ENCODE results near the gene C1QTNF2.

Gene C1QTNF2

DNA sequence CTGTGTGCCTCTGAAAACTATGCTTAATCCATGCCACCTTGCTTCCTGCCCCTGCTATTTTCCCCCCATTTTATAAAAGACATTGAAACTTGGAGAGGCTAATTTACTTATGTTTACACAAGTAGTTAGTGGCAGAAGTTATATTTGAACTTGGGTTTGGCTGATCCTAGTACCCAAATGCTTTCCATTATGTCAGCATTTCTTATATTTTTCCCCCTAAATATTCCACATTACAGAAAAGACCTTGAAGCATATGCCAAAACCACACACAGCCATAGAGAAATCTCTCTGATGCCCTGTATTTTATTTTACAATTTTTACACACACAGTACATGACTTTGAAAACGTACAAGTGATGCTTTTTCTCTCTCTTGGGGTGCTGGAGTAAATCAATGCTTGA is 11.2 kb downstream of the C1QTNF2 start:
- Histone ChIP-seq H3K27me3 (ENCODE audit: insufficient read depth, low read length, poor library complexity, severe bottlenecking) (no peaks in the 10 kb centered on the region), H3K9me2 (replicated peaks; ENCODE audit: low read depth, low read length) (no peaks in the 10 kb centered on the region), H3K36me3 (ENCODE audit: insufficient read depth, low read length) (no peaks in the 10 kb centered on the region), H3F3A (ENCODE audit: low read depth) (no peaks in the 10 kb centered on the region), H3K79me2 (ENCODE audit: insufficient read depth, low read length) (no peaks in the 10 kb centered on the region), H3K9ac (ENCODE audit: low read depth, low read length, poor library complexity, severe bottlenecking) (no peak overlapping the region), H3K9me3 (ENCODE audit: insufficient read depth, low read depth, low read length) (no peaks in the 10 kb centered on the region), H3K4me2 (ENCODE audit: low read depth, low read length, poor library complexity, severe bottlenecking) (no peak overlapping the region), H3K4me3 (ENCODE audit: low read length, poor library complexity, severe bottlenecking) (no peak overlapping the region), H3K4me1 (ENCODE audit: insufficient read depth, low read length, poor library complexity, severe bottlenecking) (no peaks in the 10 kb centered on the region), H4K20me1 (ENCODE audit: insufficient read depth, low read length, poor library complexity, severe bottlenecking) (no peaks in the 10 kb centered on the region), H2AFZ (ENCODE audit: low read length) (no peak overlapping the region)
- TF ChIP-seq, protein P1, sequence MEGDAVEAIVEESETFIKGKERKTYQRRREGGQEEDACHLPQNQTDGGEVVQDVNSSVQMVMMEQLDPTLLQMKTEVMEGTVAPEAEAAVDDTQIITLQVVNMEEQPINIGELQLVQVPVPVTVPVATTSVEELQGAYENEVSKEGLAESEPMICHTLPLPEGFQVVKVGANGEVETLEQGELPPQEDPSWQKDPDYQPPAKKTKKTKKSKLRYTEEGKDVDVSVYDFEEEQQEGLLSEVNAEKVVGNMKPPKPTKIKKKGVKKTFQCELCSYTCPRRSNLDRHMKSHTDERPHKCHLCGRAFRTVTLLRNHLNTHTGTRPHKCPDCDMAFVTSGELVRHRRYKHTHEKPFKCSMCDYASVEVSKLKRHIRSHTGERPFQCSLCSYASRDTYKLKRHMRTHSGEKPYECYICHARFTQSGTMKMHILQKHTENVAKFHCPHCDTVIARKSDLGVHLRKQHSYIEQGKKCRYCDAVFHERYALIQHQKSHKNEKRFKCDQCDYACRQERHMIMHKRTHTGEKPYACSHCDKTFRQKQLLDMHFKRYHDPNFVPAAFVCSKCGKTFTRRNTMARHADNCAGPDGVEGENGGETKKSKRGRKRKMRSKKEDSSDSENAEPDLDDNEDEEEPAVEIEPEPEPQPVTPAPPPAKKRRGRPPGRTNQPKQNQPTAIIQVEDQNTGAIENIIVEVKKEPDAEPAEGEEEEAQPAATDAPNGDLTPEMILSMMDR (conservative IDR thresholded peaks at IDR 0.05; ENCODE audit: low read length) = no peak
- no peak for TF ChIP-seq EZH2phosphoT487 (IDR thresholded peaks at IDR 0.05; ENCODE audit: borderline replicate concordance)

DNA sequence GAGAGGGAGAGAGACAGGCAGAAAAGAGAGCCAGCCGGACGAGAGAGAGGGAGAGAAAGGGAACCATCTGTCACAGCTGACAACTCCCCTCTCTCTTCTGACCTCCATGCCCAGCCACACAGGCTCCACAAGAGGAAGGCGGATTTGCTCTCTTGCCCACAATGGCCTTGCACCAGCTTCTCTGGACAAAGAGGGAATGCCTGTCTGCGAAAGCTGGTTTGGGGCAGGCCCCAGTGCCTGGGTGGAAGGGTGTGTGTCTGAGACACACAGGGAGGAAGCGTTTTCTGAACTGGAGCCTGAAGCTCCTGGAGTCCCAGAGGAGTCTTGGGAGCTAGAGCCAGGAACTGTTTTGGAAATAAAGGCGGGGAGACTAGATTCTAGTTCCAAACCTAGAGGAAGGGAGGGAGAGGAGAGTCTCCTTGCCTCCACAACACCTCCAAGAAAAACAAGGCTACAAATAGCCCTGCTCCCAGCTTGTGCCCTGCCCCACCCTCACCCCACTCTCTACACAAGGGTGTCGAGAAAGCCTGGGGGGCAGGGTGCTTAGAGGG is 12.5 kb downstream of the C1QTNF2 start:
- no peak overlapping the region for H2AFZ ChIP-seq (ENCODE audit: low read length)
- H3K79me2 ChIP-seq (ENCODE audit: insufficient read depth, low read length) = no peaks in the 10 kb centered on the region
- H4K20me1 ChIP-seq (ENCODE audit: insufficient read depth, low read length, poor library complexity, severe bottlenecking) = no peaks in the 10 kb centered on the region
- no peaks in the 10 kb centered on the region for H3K9me2 ChIP-seq (replicated peaks; ENCODE audit: low read depth, low read length)
- no peak overlapping the region for H3K4me2 ChIP-seq (ENCODE audit: low read depth, low read length, poor library complexity, severe bottlenecking)
- no peak overlapping the region for H3K4me3 ChIP-seq (ENCODE audit: low read length, poor library complexity, severe bottlenecking)
- H3F3A ChIP-seq (ENCODE audit: low read depth) = no peaks in the 10 kb centered on the region
- no peaks in the 10 kb centered on the region for H3K36me3 ChIP-seq (ENCODE audit: insufficient read depth, low read length)
- H3K4me1 ChIP-seq (ENCODE audit: insufficient read depth, low read length, poor library complexity, severe bottlenecking) = no peaks in the 10 kb centered on the region
- no peak for TF ChIP-seq EZH2phosphoT487 (IDR thresholded peaks at IDR 0.05; ENCODE audit: borderline replicate concordance)
- TF ChIP-seq, protein P1 (conservative IDR thresholded peaks at IDR 0.05; ENCODE audit: low read length) = no peak
- no peaks in the 10 kb centered on the region for H3K27me3 ChIP-seq (ENCODE audit: insufficient read depth, low read length, poor library complexity, severe bottlenecking)
- H3K9me3 ChIP-seq (ENCODE audit: insufficient read depth, low read depth, low read length) = no peaks in the 10 kb centered on the region
- H3K9ac ChIP-seq (ENCODE audit: low read depth, low read length, poor library complexity, severe bottlenecking) = no peak overlapping the region

DNA sequence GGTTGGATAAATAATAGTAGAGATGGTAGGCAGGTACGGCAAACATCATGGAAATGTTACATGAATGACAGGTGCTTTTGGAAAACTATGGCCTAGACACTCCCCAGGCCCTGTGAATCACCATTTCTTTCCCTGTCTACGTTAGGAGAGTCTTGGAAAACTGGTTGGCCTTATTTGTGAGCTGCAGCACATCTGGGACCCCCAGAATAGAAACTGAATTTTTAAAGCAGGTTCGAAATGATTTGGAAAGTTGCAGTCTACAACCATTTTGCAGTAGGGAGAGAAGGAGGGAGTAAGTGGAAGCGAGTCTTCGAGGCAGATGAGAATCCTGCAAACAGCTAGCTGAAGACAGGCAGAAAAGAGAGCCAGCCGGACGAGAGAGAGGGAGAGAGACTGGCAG is 13.0 kb downstream of the C1QTNF2 start:
- H3K9me3 ChIP-seq (ENCODE audit: insufficient read depth, low read depth, low read length) = no peaks in the 10 kb centered on the region
- H3K79me2 ChIP-seq (ENCODE audit: insufficient read depth, low read length) = no peaks in the 10 kb centered on the region
- H3K4me1 ChIP-seq (ENCODE audit: insufficient read depth, low read length, poor library complexity, severe bottlenecking) = no peaks in the 10 kb centered on the region
- TF ChIP-seq, protein P1 (conservative IDR thresholded peaks at IDR 0.05; ENCODE audit: low read length) = no peak
- TF ChIP-seq EZH2phosphoT487 (IDR thresholded peaks at IDR 0.05; ENCODE audit: borderline replicate concordance) = no peak
- H4K20me1 ChIP-seq (ENCODE audit: insufficient read depth, low read length, poor library complexity, severe bottlenecking) = no peaks in the 10 kb centered on the region
- no peak overlapping the region for H3K4me2 ChIP-seq (ENCODE audit: low read depth, low read length, poor library complexity, severe bottlenecking)
- no peaks in the 10 kb centered on the region for H3K9me2 ChIP-seq (replicated peaks; ENCODE audit: low read depth, low read length)
- H3K9ac ChIP-seq (ENCODE audit: low read depth, low read length, poor library complexity, severe bottlenecking) = no peak overlapping the region
- no peak overlapping the region for H2AFZ ChIP-seq (ENCODE audit: low read length)
- H3K36me3 ChIP-seq (ENCODE audit: insufficient read depth, low read length) = no peaks in the 10 kb centered on the region
- no peak overlapping the region for H3K4me3 ChIP-seq (ENCODE audit: low read length, poor library complexity, severe bottlenecking)
- no peaks in the 10 kb centered on the region for H3K27me3 ChIP-seq (ENCODE audit: insufficient read depth, low read length, poor library complexity, severe bottlenecking)
- no peaks in the 10 kb centered on the region for H3F3A ChIP-seq (ENCODE audit: low read depth)

Measured in Loucy (cell line).